Astrocyte of the spinal cord (primary cell): ENCODE measurements around the gene SCT.

Experiments used
- DNase-seq: peaks from one replicate; pipeline ENCODE4 v3.0.0; 2011; ENCODE audit warnings: low read depth, low spot score
- H3K4me3 ChIP-seq: 2 replicates; pipeline ENCODE4 v1.5.1; 2011; ENCODE audit warnings: low read depth, mild to moderate bottlenecking, low read length, moderate library complexity
- CTCF ChIP-seq: IDR thresholded peaks from 2 replicates; pipeline ENCODE4 v1.5.1; 2012; ENCODE audit warnings: low read depth, mild to moderate bottlenecking, low read length, inconsistent platforms
- in situ Hi-C: cut with HindIII; loops from 2 replicates; pipeline ENCODE4 v1.10.0; 2017; ENCODE audit warnings: low sequenced_read_pairs

Gene SCT

GRCh38 chr11:601573-602245, 25.3 kb downstream of the SCT start:
- in situ Hi-C loops, result no loop called here
- H3K4me3 ChIP-seq, result no peak overlapping the region
- no peak for DNase-seq
- no peak for TF ChIP-seq CTCF

GRCh38 chr11:598005-598680, 28.8 kb downstream of the SCT start:
- no peak for DNase-seq
- H3K4me3 ChIP-seq, result no peak overlapping the region
- in situ Hi-C loops, result no loop called here
- no peak for TF ChIP-seq CTCF

- in situ Hi-C loops, result no loop called here
- no peak overlapping the region for H3K4me3 ChIP-seq
- no peak for TF ChIP-seq CTCF
- no peak for DNase-seq
Observed at GRCh38 chr11:597166-597725, 29.7 kb downstream of the SCT start.

- in situ Hi-C loops, result no loop called here
- TF ChIP-seq CTCF, result no peak
- no peak overlapping the region for H3K4me3 ChIP-seq
- no peak for DNase-seq
Observed at GRCh38 chr11:596374-596773, 30.6 kb downstream of the SCT start.

DNA sequence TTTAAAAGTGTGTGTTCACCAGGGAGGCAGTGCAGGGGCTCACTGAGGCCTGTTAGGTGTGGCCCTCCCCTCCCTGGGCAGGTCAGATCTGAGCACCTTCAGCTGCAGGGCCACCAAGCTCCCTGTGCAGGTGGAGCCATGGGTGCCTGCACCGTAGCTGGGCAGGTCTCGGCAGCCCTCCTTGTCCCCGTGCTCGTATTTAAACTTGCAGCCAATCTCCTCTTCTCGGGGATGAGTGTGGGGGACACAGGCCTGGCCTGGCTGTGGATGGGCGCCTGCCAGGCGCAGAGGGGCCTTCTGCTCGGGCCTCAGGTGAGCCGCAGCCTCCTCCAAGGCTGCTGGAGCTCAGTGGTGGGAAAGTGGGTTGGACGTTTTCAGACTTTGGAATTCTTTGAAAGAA, 31.6 kb downstream of the SCT start:
- no peak overlapping the region for H3K4me3 ChIP-seq
- in situ Hi-C loops, result no loop called here
- DNase-seq, result no peak
- no peak for TF ChIP-seq CTCF

DNA sequence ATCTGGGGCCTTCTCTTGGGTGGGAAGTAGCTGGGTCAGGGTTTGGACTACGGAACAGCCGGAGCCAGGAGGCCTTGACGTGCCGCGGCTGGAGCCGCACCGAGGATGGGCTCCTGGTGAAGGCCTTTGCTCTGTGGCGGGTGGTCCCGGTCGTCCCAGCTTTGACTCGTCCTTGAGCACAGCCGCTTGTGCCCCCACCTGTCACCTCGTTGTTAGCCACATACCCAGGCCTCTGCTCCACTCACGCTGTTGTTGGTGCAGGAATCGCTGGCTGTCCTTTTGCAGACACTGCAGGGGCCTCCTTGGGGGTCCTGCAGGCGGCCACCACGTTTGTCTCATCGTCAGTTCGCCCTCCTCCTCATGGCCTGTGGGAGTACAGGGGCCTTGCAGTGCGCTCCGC, 33.6 kb downstream of the SCT start:
- in situ Hi-C loops, result no loop called here
- TF ChIP-seq CTCF, result no peak
- DNase-seq, result no peak
- no peak overlapping the region for H3K4me3 ChIP-seq
